HG03139 (cell line): ENCODE measurements around the gene CES2.
"Not testable (repeated sequence)": the region's sequence is repeated elsewhere in the genome, so short reads cannot be mapped to it uniquely, and the experiment has no call there.

Experiments used
- ATAC-seq: cut with Tn5 transposase; IDR thresholded peaks from one replicate; pipeline ENCODE4 v1.9.1; 2021; ENCODE audit not compliant: unreplicated experiment

Gene CES2

GRCh38 chr16:66976746-66977145 is 41.4 kb downstream of the CES2 start:
- no peak for ATAC-seq

DNA sequence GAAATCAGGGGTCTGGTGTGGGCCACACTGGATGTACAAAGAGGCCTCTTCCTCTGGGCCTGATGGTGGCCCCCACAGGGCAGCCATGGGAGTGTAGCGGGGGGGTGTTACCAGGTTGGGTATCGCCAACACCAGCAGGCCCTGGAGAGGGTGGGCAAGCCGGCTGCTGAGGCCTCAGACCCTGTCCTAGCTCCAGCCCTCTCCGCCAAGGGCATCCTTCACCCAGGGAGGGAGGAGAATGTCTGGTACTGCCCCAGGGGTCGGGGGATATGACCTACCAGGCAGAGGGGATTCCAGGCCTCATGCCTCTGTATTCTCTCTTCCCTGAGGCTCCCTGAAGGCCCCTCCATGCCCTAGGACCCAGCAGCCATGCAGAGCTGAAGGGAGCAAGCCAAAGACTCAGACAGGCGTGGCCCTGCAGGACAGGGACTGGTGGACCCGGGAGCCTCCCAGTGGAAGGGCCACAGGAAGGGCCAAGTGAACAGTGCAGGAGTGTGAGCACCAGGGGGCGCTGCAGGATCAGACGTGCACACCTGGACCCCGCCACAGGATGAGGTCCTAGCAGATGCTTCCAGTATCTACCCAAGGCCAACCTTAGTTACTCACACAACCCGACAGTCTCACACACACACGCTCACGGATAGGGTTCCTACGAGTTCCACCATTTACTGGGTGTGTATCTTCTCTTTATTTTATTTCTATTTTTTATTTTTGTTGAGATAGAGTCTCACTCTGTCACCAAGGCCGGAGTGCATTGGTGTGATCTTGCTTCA is 42.2 kb downstream of the CES2 start:
- peak; percentile 54 for ATAC-seq

- no peak for ATAC-seq
These were observed 43.8 kb downstream of the CES2 start for GRCh38 chr16:66979011-66979717.

- no peak for ATAC-seq
These were observed 47.7 kb downstream of the CES2 start for GRCh38 chr16:66983033-66983432.

- ATAC-seq: no peak
These were observed 49.6 kb downstream of the CES2 start for GRCh38 chr16:66984892-66985311.

DNA sequence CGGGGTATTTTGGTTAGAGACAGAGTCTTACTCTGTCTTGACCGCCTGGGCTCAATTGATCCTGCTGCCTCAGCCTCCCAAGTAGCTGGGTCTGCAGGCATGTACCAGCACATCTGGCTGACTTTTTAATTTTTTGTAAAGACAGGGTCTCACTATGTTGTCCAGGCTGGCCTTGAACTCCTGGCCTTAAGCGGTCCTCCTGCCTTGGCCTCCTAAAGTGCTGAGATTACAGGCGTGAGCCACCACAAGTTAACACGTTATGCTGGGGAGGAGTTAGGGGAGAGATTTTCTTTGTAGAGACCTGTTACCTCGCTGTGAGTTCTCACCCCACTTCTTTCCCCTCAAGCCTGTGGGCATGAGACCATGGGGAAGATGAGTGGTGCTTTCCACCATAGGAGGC is 51.2 kb downstream of the CES2 start:
- ATAC-seq: no peak

- no peak for ATAC-seq
These were observed 53.0 kb downstream of the CES2 start, which contains the start of gene CES4A for GRCh38 chr16:66988197-66988788. Gene CES4A (plus strand): TSS chr16:66988589. CDS start chr16:66988773, 184 bp downstream.

- ATAC-seq: no peak
These were observed 56.3 kb downstream of the CES2 start for GRCh38 chr16:66991545-66992077.

DNA sequence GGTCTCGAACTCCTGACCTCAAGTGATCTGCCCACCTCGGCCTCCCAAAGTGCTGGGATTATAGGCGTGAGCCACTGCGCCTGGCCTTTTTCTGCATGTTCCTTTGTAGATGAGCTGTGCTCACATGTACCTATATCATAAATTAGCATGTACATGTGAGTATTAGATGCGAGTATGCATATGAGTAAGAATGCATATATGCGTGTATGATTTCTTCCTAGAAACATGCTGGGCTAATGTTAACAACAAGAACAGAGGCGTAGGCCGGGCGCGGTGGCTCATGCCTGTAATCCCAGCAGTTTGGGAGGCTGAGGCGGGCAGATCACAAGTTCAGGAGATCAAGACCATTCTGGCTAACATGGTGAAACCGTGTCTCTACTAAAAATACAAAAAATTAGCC is 58.2 kb downstream of the CES2 start:
- ATAC-seq: not testable (repeated sequence)
